Kidney epithelial cell (primary cell): ENCODE data around the gene OMP. TPM values are rescaled to one million over a fixed set of nuclear protein-coding genes. Genes with fewer than 3 reads are reported as not detected.

Source experiments
- DNase-seq: peaks from one replicate; pipeline ENCODE4 v3.0.0-alpha.2; 2010; ENCODE audit warnings: low read depth
- H3K27me3 ChIP-seq: 2 replicates; pipeline ENCODE4 v1.6.0; 2011; ENCODE audit warnings: low read length; ENCODE audit not compliant: control insufficient read depth, insufficient read depth
- H3K36me3 ChIP-seq: 2 replicates; pipeline ENCODE4 v1.5.1; 2011; ENCODE audit warnings: low read length; ENCODE audit not compliant: control insufficient read depth, insufficient read depth
- H3K4me3 ChIP-seq: 2 replicates; pipeline ENCODE4 v1.5.1; 2011; ENCODE audit warnings: low read depth, mild to moderate bottlenecking, control low read depth, low read length
- CTCF ChIP-seq: IDR thresholded peaks from 2 replicates; pipeline ENCODE4 v1.5.1; 2011; ENCODE audit warnings: mild to moderate bottlenecking, moderate library complexity, low read length, control low read depth, inconsistent platforms; ENCODE audit not compliant: insufficient read depth, poor library complexity, severe bottlenecking
- total RNA-seq: library from RNA; depleted of rRNA; stranded (reverse); fragments of >200 nt; gene quantifications from 2 replicates; pipeline ENCODE4 v1.2.3, GENCODE V29; 2015

Gene OMP
- total RNA-seq, 1 donor from 2014 or later, result not detected

- no peak for TF ChIP-seq CTCF
- no peak for DNase-seq
- H3K27me3 ChIP-seq, result no peaks in the 10 kb centered on the region
Measured at GRCh38 chr11:77074626-77075221, 27.9 kb upstream of the OMP start.

GRCh38 chr11:77075425-77075905, 27.2 kb upstream of the OMP start:
- no peaks in the 10 kb centered on the region for H3K36me3 ChIP-seq
- no peak overlapping the region for H3K4me3 ChIP-seq
- DNase-seq, result no peak
- TF ChIP-seq CTCF, result no peak
- H3K27me3 ChIP-seq, result no peaks in the 10 kb centered on the region

More at GRCh38 chr11:77074626-77075221, 27.9 kb upstream of the OMP start:
- H3K4me3 ChIP-seq, result no peak overlapping the region
- H3K36me3 ChIP-seq, result no peaks in the 10 kb centered on the region

GRCh38 chr11:77079666-77080065, 23.0 kb upstream of the OMP start:
- no peaks in the 10 kb centered on the region for H3K36me3 ChIP-seq
- TF ChIP-seq CTCF, result no peak
- H3K27me3 ChIP-seq, result no peaks in the 10 kb centered on the region
- H3K4me3 ChIP-seq, result no peak overlapping the region
- no peak for DNase-seq

GRCh38 chr11:77080643-77081210, 21.9 kb upstream of the OMP start:
- DNase-seq, result no peak
- H3K4me3 ChIP-seq, result no peak overlapping the region

GRCh38 chr11:77081381-77081851, 21.2 kb upstream of the OMP start:
- H3K27me3 ChIP-seq, result no peaks in the 10 kb centered on the region
- H3K4me3 ChIP-seq, result no peak overlapping the region
- DNase-seq, result no peak
- TF ChIP-seq CTCF, result no peak
- no peaks in the 10 kb centered on the region for H3K36me3 ChIP-seq

More at GRCh38 chr11:77080643-77081210, 21.9 kb upstream of the OMP start:
- no peaks in the 10 kb centered on the region for H3K27me3 ChIP-seq
- no peaks in the 10 kb centered on the region for H3K36me3 ChIP-seq
- TF ChIP-seq CTCF, result no peak
